ENCODE results near the gene BLOC1S6.

The BLOC1S6 gene

GRCh38 chr15:45650889-45651525 lies 63.8 kb downstream of the BLOC1S6 start:
- Histone ChIP-seq H3K4me2 (ENCODE audit: low read length) (no peak overlapping the region), H3K27me3 (ENCODE audit: control insufficient read depth, low read length) (no peaks in the 10 kb centered on the region), H3K4me1 (ENCODE audit: control insufficient read depth, low read length) (no peaks in the 10 kb centered on the region), H4K20me1 (ENCODE audit: control insufficient read depth, insufficient read depth, low read depth, low read length) (no peaks in the 10 kb centered on the region), H3F3A (ENCODE audit: control insufficient read depth, insufficient read depth) (no peaks in the 10 kb centered on the region), H3K4me3 (ENCODE audit: low read length) (no peak overlapping the region), H3K27ac (ENCODE audit: low read depth, low read length) (no peak overlapping the region), H3K79me2 (ENCODE audit: control insufficient read depth, low read length) (no peaks in the 10 kb centered on the region), H3K36me3 (ENCODE audit: control insufficient read depth, low read length) (no peaks in the 10 kb centered on the region), H3K9me3 (ENCODE audit: control insufficient read depth, insufficient read depth, low read length) (no peaks in the 10 kb centered on the region; the same call in 1 of the 2 replicates), H3K9me2 (replicated peaks; ENCODE audit: control insufficient read depth, low read length) (no peaks in the 10 kb centered on the region)
- TF ChIP-seq EZH2phosphoT487 (IDR thresholded peaks at IDR 0.05; ENCODE audit: borderline replicate concordance, low read length): no peak
- TF ChIP-seq CTCF (IDR thresholded peaks at IDR 0.05; ENCODE audit: low read depth, low read length, poor library complexity, severe bottlenecking): no peak

GRCh38 chr15:45653702-45654424 lies 66.7 kb downstream of the BLOC1S6 start:
- Histone ChIP-seq H3K79me2 (ENCODE audit: control insufficient read depth, low read length) (no peaks in the 10 kb centered on the region), H3K9me2 (replicated peaks; ENCODE audit: control insufficient read depth, low read length) (no peaks in the 10 kb centered on the region), H3K27ac (ENCODE audit: low read depth, low read length) (no peak overlapping the region), H3K27me3 (ENCODE audit: control insufficient read depth, low read length) (no peaks in the 10 kb centered on the region), H3F3A (ENCODE audit: control insufficient read depth, insufficient read depth) (no peaks in the 10 kb centered on the region), H3K9me3 (ENCODE audit: control insufficient read depth, insufficient read depth, low read length) (no peaks in the 10 kb centered on the region; the same call in 1 of the 2 replicates), H3K4me1 (ENCODE audit: control insufficient read depth, low read length) (no peaks in the 10 kb centered on the region), H3K4me2 (ENCODE audit: low read length) (no peak overlapping the region), H3K36me3 (ENCODE audit: control insufficient read depth, low read length) (no peaks in the 10 kb centered on the region), H4K20me1 (ENCODE audit: control insufficient read depth, insufficient read depth, low read depth, low read length) (no peaks in the 10 kb centered on the region), H3K4me3 (ENCODE audit: low read length) (no peak overlapping the region)
- TF ChIP-seq CTCF (IDR thresholded peaks at IDR 0.05; ENCODE audit: low read depth, low read length, poor library complexity, severe bottlenecking): no peak
- no peak for TF ChIP-seq EZH2phosphoT487 (IDR thresholded peaks at IDR 0.05; ENCODE audit: borderline replicate concordance, low read length)

- Histone ChIP-seq H3K4me3 (ENCODE audit: low read length) (no peak overlapping the region), H4K20me1 (ENCODE audit: control insufficient read depth, insufficient read depth, low read depth, low read length) (no peaks in the 10 kb centered on the region), H3K4me2 (ENCODE audit: low read length) (no peak overlapping the region), H3K9me2 (replicated peaks; ENCODE audit: control insufficient read depth, low read length) (no peaks in the 10 kb centered on the region), H3K27me3 (ENCODE audit: control insufficient read depth, low read length) (no peaks in the 10 kb centered on the region), H3K9me3 (ENCODE audit: control insufficient read depth, insufficient read depth, low read length) (no peaks in the 10 kb centered on the region; the same call in 1 of the 2 replicates), H3K79me2 (ENCODE audit: control insufficient read depth, low read length) (no peaks in the 10 kb centered on the region), H3K4me1 (ENCODE audit: control insufficient read depth, low read length) (no peaks in the 10 kb centered on the region), H3K36me3 (ENCODE audit: control insufficient read depth, low read length) (no peaks in the 10 kb centered on the region), H3F3A (ENCODE audit: control insufficient read depth, insufficient read depth) (no peaks in the 10 kb centered on the region), H3K27ac (ENCODE audit: low read depth, low read length) (no peak overlapping the region)
- no peak for TF ChIP-seq EZH2phosphoT487 (IDR thresholded peaks at IDR 0.05; ENCODE audit: borderline replicate concordance, low read length)
- TF ChIP-seq CTCF (IDR thresholded peaks at IDR 0.05; ENCODE audit: low read depth, low read length, poor library complexity, severe bottlenecking): no peak
Observed at GRCh38 chr15:45654749-45655148, 67.6 kb downstream of the BLOC1S6 start.
